HFFc6 (cell line): ENCODE data around the gene CADPS2. TPM values are rescaled to one million over a fixed set of nuclear protein-coding genes. Genes with fewer than 3 reads are reported as not detected.

Experiments used
- DNase-seq: peaks from one replicate; pipeline ENCODE4 v3.0.0-alpha.2; 2018
- H3K27ac Mint-ChIP-seq: 2 replicates; pipeline ENCODE4 v1.8.0; 2020; ENCODE audit warnings: mild to moderate bottlenecking, mixed read lengths
- H3K27me3 Mint-ChIP-seq: 2 replicates; pipeline ENCODE4 v1.8.0; 2021; ENCODE audit warnings: mild to moderate bottlenecking, moderate library complexity, mixed read lengths; ENCODE audit not compliant: insufficient read depth
- H3K36me3 Mint-ChIP-seq: 2 replicates; pipeline ENCODE4 v1.8.0; 2021; ENCODE audit warnings: low read depth, mixed read lengths
- H3K4me1 Mint-ChIP-seq: 2 replicates; pipeline ENCODE4 v1.8.0; 2020; ENCODE audit warnings: low read depth, mixed read lengths
- H3K4me3 Mint-ChIP-seq: 2 replicates; pipeline ENCODE4 v1.8.0; 2020; ENCODE audit warnings: mild to moderate bottlenecking, moderate library complexity, mixed read lengths
- H3K9me3 Mint-ChIP-seq: 2 replicates; pipeline ENCODE4 v1.8.0; 2020; ENCODE audit warnings: mild to moderate bottlenecking, mixed read lengths
- total RNA-seq, 6 experiments: library from RNA; stranded (reverse); fragmentation: NEBNext Ultra II Directional; extraction: Animal tissue kit (Norgen Biotek cat#: 25700); gene quantifications; 2 replicates in 1 of 6; 3 replicates in 5 of 6; pipeline ENCODE4 v1.2.3, GENCODE V29; 2021
- TF ChIP-seq, protein P1 (sequence below): fragments of 200-600 bp; sonication (generic); IDR thresholded peaks from 2 replicates; pipeline ENCODE4 v1.5.0; 2021; ENCODE audit warnings: antibody characterized with exemption, mild to moderate bottlenecking

CADPS2 gene
- total RNA-seq, 6 experiments from 2014 or later, result not detected

GRCh38 chr7:122543166-122543565, 343.1 kb downstream of the CADPS2 start:
- Mint-ChIP-seq H3K4me1 (no peaks in the 10 kb centered on the region), H3K27ac (no peak overlapping the region), H3K36me3 (no peaks in the 10 kb centered on the region), H3K4me3 (no peak overlapping the region), H3K27me3 (no peaks in the 10 kb centered on the region), H3K9me3 (peaks cover 11% of the 10 kb centered on the region; the same call in 1 of the 2 replicates)
- DNase-seq, result no peak
- TF ChIP-seq, protein P1, sequence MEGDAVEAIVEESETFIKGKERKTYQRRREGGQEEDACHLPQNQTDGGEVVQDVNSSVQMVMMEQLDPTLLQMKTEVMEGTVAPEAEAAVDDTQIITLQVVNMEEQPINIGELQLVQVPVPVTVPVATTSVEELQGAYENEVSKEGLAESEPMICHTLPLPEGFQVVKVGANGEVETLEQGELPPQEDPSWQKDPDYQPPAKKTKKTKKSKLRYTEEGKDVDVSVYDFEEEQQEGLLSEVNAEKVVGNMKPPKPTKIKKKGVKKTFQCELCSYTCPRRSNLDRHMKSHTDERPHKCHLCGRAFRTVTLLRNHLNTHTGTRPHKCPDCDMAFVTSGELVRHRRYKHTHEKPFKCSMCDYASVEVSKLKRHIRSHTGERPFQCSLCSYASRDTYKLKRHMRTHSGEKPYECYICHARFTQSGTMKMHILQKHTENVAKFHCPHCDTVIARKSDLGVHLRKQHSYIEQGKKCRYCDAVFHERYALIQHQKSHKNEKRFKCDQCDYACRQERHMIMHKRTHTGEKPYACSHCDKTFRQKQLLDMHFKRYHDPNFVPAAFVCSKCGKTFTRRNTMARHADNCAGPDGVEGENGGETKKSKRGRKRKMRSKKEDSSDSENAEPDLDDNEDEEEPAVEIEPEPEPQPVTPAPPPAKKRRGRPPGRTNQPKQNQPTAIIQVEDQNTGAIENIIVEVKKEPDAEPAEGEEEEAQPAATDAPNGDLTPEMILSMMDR, result no peak

- Mint-ChIP-seq H3K4me1 (no peaks in the 10 kb centered on the region), H3K36me3 (no peaks in the 10 kb centered on the region), H3K27ac (no peak overlapping the region), H3K27me3 (no peaks in the 10 kb centered on the region; the same call in 1 of the 2 replicates), H3K9me3 (no peaks in the 10 kb centered on the region), H3K4me3 (no peak overlapping the region)
- DNase-seq, result no peak
- TF ChIP-seq, protein P1, result no peak
These were observed 351.2 kb downstream of the CADPS2 start for GRCh38 chr7:122535086-122535485.

- TF ChIP-seq, protein P1, result peak; percentile 76
- Mint-ChIP-seq H3K4me1 (no peaks in the 10 kb centered on the region), H3K4me3 (no peak overlapping the region), H3K27me3 (no peaks in the 10 kb centered on the region; the same call in 1 of the 2 replicates), H3K36me3 (no peaks in the 10 kb centered on the region), H3K9me3 (no peaks in the 10 kb centered on the region), H3K27ac (no peak overlapping the region)
- DNase-seq, result peak; percentile 5
These were observed 353.6 kb downstream of the CADPS2 start for GRCh38 chr7:122532406-122533269.

DNA sequence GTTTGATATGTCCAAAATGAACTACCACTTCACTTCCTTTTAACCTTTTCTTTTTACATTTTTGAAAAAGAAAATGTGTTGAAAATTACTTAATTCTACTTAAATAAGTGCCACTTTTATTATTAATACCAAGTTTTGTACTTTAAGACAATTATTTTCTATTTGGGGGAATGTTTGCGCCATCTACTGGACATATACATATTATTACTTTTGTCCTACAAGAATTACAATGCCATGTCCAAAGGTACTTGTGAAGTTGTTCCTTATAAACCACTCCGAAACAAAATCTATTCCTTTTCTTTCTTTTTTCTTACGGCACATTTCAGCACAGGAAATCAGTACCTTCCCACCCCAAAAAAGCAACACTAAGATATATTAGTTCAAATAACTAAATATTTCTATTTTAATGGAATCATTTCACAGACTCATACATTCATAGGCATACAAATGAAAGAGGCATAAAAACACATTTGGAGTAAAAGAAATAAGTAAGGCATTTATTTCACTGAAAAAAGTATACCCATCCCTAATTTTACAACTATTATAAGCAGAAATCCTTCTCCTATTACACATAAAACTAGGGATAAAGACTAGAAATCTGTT, 357.3 kb downstream of the CADPS2 start:
- H3K9me3 Mint-ChIP-seq, result no peaks in the 10 kb centered on the region
- H3K36me3 Mint-ChIP-seq, result no peaks in the 10 kb centered on the region
- H3K4me1 Mint-ChIP-seq, result no peaks in the 10 kb centered on the region

DNA sequence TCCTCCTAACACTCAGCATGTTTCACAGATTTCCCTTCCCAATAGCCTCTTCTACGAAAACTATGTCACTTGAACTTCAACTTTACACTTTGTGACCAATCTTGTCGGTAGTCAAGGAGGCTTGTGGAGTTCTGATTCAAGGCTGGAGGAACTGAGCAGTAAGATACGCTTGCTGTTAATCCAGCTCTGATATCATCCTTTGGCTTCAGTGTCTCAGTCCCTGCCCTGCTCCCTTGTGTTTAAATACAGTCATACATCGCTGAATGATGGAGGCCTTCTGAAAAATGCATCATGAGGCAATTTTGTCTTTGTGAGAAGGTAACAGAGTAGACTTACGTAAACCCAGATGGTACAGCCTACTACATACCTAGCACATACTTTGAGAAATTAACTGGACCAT, 360.9 kb downstream of the CADPS2 start:
- H3K9me3 Mint-ChIP-seq, result no peaks in the 10 kb centered on the region
- H3K27me3 Mint-ChIP-seq, result no peaks in the 10 kb centered on the region; the same call in 1 of the 2 replicates
- no peak overlapping the region for H3K27ac Mint-ChIP-seq
- H3K36me3 Mint-ChIP-seq, result no peaks in the 10 kb centered on the region
- H3K4me1 Mint-ChIP-seq, result no peaks in the 10 kb centered on the region
- no peak overlapping the region for H3K4me3 Mint-ChIP-seq
- TF ChIP-seq, protein P1, result no peak
- DNase-seq, result no peak

More for the DNA sequence above, 357.3 kb downstream of the CADPS2 start:
- TF ChIP-seq, protein P1, result peak; percentile 88
- DNase-seq, result peak; percentile 5
- H3K27me3 Mint-ChIP-seq, result no peaks in the 10 kb centered on the region; the same call in 1 of the 2 replicates
- no peak overlapping the region for H3K27ac Mint-ChIP-seq
- no peak overlapping the region for H3K4me3 Mint-ChIP-seq
